ENCODE measurements around the gene RTP3.

- TF ChIP-seq TAF1 (conservative IDR thresholded peaks at IDR 0.05) (no peak), CTCF (IDR thresholded peaks at IDR 0.05; ENCODE audit: low read depth, low read length, missing input control) (no peak), RAD21 (IDR thresholded peaks at IDR 0.05) (no peak), EGR1 (IDR thresholded peaks at IDR 0.05; ENCODE audit: low read depth in 2 of 2) (no peak), MAX (IDR thresholded peaks at IDR 0.05) (no peak), GABPA (IDR thresholded peaks at IDR 0.05 in 1 of 2, conservative IDR thresholded peaks at IDR 0.05 in 1 of 2) (no peak), SP1 (IDR thresholded peaks at IDR 0.05) (no peak)
Observed at GRCh38 chr3:46456118-46456517, 41.7 kb upstream of the RTP3 start.

Data from liver (tissue), 3 donors.